Stimulated activated CD8-positive, alpha-beta memory T cell treated with anti-CD3 and anti-CD28 coated beads, Interleukin-4, amount 100 ng/mL, for 24 hours (primary cell): ENCODE measurements around the gene TTI1.

Source experiments
- DNase-seq: peaks from one replicate; pipeline ENCODE4 v3.0.0-alpha.2; 2020; ENCODE audit warnings: low read depth

Gene TTI1

DNA sequence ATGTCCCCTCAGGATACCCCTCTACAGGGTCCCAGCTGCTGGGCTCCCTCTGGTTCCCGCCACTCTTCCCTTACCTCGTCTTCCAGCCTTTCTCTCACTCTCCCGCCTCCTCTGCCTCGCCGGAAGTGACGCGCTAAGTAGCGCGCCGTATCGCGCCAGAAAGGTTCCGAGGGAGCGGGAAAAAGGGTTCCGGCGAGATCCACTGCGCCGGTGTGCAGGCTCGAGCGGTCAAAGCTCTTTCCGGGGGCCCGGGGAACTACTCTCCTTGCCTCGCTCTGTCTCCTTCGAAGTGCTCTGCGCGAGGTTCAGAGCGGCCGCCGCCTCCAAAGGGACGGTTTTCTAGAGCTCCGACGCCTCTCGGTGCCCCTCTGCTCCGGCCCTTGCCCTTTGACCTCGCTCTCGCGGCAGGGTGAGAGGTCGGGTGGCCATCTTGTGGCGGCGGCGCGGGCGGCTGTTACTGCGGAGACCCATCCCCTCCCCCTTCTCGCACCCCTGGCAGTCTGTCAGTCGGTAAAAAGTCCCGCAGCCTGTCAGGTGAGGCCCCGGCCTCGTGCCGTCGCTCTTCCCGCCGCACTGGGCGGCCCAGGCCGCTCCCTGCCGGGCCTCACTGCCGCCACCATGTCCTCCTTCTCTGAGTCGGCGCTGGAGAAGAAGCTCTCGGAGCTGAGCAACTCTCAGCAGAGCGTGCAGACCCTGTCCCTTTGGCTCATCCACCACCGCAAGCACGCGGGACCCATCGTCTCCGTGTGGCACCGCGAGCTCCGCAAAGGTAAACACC, at the start of gene TTI1, which contains the start of gene RPRD1B:
Gene TTI1 (minus strand): TSS at position 127 of the 778 bp plus-strand sequence. CDS start 19,640 bp downstream, outside the sequence.
Gene RPRD1B (plus strand): TSS at position 417 of the 778 bp plus-strand sequence. CDS start 202 bp downstream, at position 619.
- DNase-seq: peak; percentile 85

DNA sequence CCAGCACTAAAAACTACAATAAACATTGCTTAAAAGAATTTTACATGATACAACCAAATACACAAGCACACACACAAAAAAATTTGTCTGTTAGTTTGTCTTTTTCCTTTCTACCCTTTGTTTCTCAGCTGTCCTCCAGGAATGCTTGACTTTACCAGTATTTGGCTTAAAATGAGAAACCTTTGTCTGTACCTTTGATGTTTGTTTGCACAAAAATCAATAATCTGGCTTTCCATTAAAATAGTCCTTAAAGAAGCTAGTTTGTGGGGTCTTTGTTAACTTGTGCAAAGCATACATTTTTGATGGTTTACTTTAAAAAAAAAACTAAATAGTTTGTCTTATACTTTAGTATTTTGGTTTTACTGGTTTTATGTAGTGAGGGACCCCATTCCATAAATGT, 49.6 kb upstream of the TTI1 start:
- no peak for DNase-seq

GRCh38 chr20:38081575-38081974, 48.3 kb upstream of the TTI1 start:
- no peak for DNase-seq

DNA sequence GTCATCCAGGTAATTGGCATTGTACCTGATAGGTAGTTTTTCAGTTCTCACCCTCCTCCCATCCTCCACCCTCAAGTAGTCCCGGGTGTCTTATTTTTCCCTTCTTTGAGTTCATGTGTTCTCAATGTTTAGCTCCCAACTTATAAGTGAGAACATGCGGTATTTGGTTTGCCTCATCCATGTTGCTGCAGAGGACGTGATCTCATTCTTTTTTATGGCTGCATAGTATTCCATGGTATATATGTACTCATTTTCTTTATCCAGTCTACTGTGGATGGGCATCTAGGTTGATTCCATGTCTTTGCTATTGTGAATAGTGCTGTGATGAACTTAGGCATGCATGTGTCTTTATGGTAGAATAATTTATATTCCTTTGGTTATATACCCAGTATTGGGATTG, 46.1 kb upstream of the TTI1 start:
- no peak for DNase-seq

GRCh38 chr20:38078084-38078483, 44.8 kb upstream of the TTI1 start:
- DNase-seq: no peak

GRCh38 chr20:38076548-38076947, 43.3 kb upstream of the TTI1 start:
- no peak for DNase-seq

DNA sequence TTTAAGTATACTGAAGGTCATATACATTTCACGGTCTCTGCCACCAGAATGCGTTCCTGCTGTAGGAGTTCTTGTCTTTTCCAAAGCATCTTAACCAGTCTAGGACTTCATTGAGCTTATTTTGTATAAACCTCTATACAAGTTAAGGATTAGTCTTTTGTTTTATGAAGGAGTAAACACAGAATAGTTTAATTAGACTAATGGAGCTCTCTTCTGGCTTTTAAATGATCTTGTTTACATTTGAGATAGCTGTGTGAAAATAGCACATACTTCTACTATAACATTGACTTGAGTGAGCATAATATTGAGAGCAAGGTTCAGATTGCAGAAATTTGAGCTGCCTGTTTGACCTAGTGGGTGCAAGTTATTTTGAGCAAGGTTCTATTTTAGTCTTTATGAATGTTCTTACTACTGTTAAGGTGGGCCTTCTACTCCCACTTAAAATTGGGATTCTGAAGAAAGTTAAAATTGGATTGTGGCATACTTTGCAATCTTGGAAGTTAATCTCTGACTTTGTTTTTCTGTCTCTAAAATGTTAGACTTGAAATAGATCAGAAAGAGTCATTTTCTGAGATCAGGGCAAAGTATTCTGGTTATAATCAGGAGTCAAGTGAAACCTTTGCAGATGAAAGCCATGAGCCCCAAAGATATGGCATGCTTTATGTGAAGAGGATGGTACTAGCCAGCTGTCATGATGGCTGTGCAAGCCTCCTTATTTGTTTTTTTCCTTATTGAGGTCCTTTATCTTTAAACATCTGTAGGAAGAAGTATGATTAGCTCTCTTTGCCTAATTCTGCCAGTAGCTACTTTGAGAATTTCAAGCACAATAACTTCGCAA, 42.1 kb upstream of the TTI1 start:
- no peak for DNase-seq

- DNase-seq: no peak
These were observed 40.2 kb upstream of the TTI1 start for GRCh38 chr20:38073307-38074071.

DNA sequence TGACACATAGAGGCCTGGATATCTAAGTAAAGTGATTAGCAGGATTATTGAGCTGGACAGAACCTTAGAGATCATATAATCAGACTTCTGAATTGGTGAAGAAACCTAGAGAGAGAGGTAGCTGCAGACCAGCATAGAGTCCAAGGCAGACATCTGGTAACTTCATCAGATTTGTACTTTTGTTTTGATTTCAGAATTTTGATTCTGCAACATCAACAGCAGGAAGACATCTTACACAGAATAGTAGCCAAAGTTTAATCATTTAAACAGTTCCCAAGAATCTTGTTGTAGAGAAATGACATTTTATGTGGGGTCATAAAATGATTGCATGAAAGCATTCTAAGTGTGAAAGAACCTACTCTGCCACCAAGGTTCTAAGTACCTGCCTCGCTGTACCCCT, 39.6 kb upstream of the TTI1 start:
- DNase-seq: no peak

- no peak for DNase-seq
These were observed 34.6 kb upstream of the TTI1 start for GRCh38 chr20:38067717-38068365.

DNA sequence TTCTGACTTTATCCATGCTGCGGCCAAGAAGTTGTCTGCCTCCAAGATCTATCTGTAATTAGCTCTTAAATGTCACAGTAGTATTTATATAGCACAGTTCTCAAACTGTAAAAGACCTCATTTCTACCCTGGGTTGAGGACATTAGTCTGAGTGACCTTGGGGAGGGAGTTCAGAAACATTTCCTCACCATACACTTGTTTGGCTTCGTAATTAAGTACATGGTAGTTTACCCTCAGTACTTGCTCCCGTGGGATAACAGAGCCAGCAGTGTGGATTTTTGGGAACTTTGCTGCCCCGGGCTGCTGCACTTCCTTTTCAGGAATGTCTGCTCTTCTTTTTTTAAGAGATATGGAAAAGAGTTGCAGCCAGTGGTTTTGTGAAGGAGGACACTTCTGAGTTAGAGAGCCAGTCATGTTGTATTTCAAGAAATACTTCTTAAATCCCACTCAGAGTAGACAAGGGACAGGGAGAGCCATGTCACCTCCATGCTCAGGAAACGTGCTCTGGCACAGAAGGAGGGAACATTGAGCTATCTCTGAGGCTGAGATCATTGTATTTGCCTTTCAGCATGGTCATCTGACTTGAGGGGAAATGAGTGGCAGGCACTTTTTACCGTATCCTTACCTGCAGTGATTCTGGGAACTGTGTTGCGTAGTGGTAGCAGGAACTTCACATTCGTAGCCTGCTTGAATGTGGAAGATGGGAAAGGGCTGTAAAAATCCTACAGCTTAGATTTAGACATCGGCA, 33.9 kb upstream of the TTI1 start:
- DNase-seq: no peak

- no peak for DNase-seq
These were observed 32.6 kb upstream of the TTI1 start for GRCh38 chr20:38065764-38066375.

GRCh38 chr20:38063911-38064530, 30.8 kb upstream of the TTI1 start:
- no peak for DNase-seq

GRCh38 chr20:38062890-38063289, 29.6 kb upstream of the TTI1 start:
- DNase-seq: no peak

DNA sequence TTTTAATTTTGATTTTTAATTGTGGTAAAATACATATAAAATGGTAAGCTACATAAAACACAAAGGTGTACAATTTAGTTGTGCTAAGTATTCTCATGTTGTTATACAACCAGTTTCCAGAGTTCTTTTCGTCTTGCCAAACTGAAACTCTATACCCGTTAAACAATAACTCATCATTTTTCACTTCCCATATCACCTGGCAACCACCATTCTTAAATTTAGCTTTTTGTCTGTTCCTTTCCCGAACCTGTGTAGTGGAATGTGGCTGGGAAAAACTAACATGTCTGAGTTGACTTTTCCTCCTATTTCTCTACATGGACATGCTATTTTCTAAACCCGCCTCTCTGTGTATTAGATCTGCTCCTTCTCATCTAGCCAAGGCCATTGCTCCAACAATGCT, 27.9 kb upstream of the TTI1 start:
- DNase-seq: no peak

- DNase-seq: no peak
These were observed 27.3 kb upstream of the TTI1 start for GRCh38 chr20:38060536-38060935.

GRCh38 chr20:38059832-38060231, 26.6 kb upstream of the TTI1 start:
- DNase-seq: no peak

GRCh38 chr20:38057351-38057972, 24.2 kb upstream of the TTI1 start:
- peak; percentile 50 for DNase-seq

DNA sequence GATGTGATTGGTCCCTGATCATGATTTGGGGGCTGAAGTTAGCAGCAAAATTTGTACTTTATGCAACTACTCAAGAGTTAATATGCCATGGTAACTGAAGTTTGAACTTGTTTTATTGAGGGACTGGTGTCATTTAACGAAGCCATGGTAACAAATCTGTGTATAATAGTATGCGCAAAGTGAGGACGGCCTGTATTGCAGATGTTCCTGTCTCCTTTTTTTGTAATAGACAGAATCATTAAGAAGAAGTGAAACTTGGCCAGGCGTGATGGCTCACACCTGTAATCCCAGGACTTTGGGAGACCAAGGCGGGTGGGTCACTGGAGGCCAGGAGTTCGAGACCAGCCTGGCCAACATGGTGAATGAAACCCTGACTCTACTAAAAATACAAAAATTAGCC, 22.6 kb upstream of the TTI1 start:
- DNase-seq: no peak

- no peak for DNase-seq
These were observed 22.0 kb upstream of the TTI1 start for GRCh38 chr20:38055294-38055693.
